HG03066 (cell line): ENCODE data around the gene TMEM89.

Experiments
- ATAC-seq: cut with Tn5 transposase; IDR thresholded peaks from one replicate; pipeline ENCODE4 v1.9.1; 2021; ENCODE audit warnings: low read depth; ENCODE audit not compliant: unreplicated experiment

Gene TMEM89

GRCh38 chr3:48644898-48645760 is 23.6 kb upstream of the TMEM89 start:
- ATAC-seq, result no peak

- no peak for ATAC-seq
Measured at GRCh38 chr3:48642605-48643004, 21.0 kb upstream of the TMEM89 start.

GRCh38 chr3:48641396-48641795 is 19.8 kb upstream of the TMEM89 start:
- ATAC-seq, result no peak

- ATAC-seq, result no peak
Measured at GRCh38 chr3:48639944-48640606, 18.5 kb upstream of the TMEM89 start.

DNA sequence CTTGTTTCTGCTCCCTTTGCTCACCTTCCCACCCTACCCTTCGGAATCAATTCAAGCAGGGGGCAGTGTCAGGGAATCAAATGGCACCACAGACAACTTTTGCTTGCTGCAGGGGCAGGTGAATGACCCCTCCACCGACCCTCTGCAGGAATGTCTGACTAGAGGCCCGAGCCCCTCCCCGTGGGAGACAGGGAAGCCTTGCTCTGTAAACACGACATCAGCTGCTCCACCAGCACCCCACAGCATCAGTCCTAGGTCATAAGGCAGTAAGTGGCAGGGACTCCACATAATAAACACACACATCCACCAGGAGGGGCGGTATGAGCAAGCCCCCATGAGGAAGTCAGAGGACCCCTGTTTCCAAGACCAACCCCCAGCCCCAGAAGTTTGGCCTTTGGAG is 15.7 kb upstream of the TMEM89 start:
- no peak for ATAC-seq

- ATAC-seq, result no peak
Measured at GRCh38 chr3:48636149-48636655, 14.6 kb upstream of the TMEM89 start.

- peak; percentile 92 for ATAC-seq
Measured at GRCh38 chr3:48635222-48636021, 13.9 kb upstream of the TMEM89 start, which contains the start of gene SLC26A6. Gene SLC26A6 (minus strand): TSS chr3:48635461. CDS start chr3:48635393, 68 bp downstream.

GRCh38 chr3:48634661-48635221 is 13.2 kb upstream of the TMEM89 start:
- peak; percentile 29 for ATAC-seq

GRCh38 chr3:48633743-48634142 is 12.2 kb upstream of the TMEM89 start:
- no peak for ATAC-seq

- ATAC-seq, result no peak
Measured at GRCh38 chr3:48633256-48633655, 11.7 kb upstream of the TMEM89 start.

DNA sequence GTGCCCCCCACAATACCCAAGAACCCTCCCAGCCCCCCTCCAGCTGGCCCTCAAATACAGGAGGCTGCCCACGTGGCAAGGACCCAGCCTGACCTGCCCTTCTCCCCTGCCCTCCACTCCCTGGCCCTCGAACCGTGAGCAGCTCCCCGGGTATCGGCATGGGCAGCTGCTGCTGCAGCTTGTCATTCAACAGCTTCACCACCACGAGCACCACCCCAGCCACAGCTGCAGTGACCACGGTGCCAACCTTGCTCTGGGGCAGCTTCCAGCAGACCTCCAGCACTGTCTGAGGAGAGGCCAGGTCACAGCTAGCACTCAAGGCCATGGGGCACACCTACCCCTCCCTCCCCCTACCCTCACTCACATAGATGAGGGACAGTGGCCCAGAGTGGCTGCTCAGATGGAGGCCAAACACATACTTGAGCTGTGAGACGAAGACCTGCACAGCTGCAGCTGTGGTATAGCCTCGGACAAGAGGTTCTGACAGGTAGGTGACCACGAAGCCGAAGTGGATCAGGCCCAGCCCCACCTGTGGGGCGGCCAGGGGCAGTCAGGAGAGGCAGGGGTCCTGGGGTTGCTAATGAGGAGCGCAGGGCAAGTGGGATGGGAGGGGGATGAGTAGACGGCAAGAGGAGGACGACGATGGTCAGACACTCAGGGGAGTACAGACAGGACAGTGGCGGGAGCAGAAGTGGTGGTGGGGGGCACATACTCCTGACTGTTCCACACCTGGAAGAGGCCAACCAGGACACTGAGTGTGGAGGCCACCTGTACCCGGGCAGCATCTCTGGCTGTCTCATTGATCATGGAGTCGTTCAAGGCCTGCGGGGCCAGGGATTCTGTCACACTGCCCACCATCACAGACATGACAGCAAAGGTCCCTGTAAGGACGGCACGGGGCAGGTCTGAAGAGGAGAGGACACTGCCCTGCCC is 10.2 kb upstream of the TMEM89 start:
- ATAC-seq, result no peak

GRCh38 chr3:48630833-48631232 is 9.3 kb upstream of the TMEM89 start:
- ATAC-seq, result no peak

GRCh38 chr3:48630407-48630806 is 8.8 kb upstream of the TMEM89 start:
- ATAC-seq, result no peak

- ATAC-seq, result no peak
Measured at GRCh38 chr3:48629894-48630293, 8.3 kb upstream of the TMEM89 start.

GRCh38 chr3:48628277-48629017 is 6.9 kb upstream of the TMEM89 start:
- ATAC-seq, result no peak

GRCh38 chr3:48625600-48625999 is 4.0 kb upstream of the TMEM89 start:
- no peak for ATAC-seq

GRCh38 chr3:48624767-48625166 is 3.2 kb upstream of the TMEM89 start:
- no peak for ATAC-seq

DNA sequence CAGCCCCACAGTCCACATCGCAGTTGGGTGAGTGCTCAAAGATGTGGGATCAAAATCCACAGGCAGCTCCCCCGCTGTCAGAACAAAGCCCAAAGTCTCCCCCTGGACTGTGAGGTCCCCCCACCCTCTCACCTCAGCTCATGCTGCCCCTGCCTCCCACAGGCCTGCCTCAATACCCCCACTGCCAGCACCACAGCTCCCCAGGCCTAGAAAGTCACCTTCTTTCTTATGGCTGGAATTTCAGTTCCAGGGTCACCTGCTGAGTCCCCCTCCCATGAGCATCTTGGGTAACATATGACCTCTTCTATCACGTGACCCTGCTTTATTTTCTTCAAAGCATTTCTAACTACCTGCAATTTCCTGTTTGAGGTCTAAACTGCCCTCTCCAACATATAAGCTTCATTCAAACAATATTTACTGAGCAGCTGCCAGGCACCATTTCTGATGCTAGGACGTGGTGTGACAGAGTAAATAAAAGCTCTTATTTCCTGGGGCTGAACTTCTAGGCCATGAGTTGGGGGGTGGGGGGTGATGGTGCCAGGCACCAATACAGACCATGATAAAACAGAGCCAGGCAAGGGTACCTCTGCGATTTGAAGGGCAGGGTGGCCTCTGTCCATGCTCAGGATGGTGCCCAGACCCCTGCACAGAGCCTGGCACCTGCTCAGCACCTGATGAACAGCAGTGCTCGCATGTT is 2.4 kb upstream of the TMEM89 start:
- no peak for ATAC-seq
